BLaER1 treated with 17β-estradiol and CSF1 and Interleukin-3, amounts not matched to agents 10 nM and 100 nM (cell line): Measurements from ENCODE around the gene SAMD4A.

ENCODE experiments used
- H3K27ac ChIP-seq, 11 experiments: shearing (Covaris generic); formaldehyde crosslinking; 2 replicates each; pipeline ENCODE4 v1.8.1; 2022
- H3K27me3 ChIP-seq, 11 experiments: shearing (Covaris generic); formaldehyde crosslinking; 2 replicates each; pipeline ENCODE4 v1.8.1; 2022
- H3K36me3 ChIP-seq, 11 experiments: shearing (Covaris generic); formaldehyde crosslinking; 2 replicates each; pipeline ENCODE4 v1.8.1; 2022
- H3K4me1 ChIP-seq, 10 experiments: shearing (Covaris generic); formaldehyde crosslinking; 2 replicates each; pipeline ENCODE4 v1.8.1; 2022
- H3K4me2 ChIP-seq, 11 experiments: shearing (Covaris generic); formaldehyde crosslinking; 2 replicates each; pipeline ENCODE4 v1.8.1; 2022
- H3K4me3 ChIP-seq, 10 experiments: shearing (Covaris generic); formaldehyde crosslinking; 2 replicates each; pipeline ENCODE4 v1.8.1; 2022
- H3K9ac ChIP-seq, 11 experiments: shearing (Covaris generic); formaldehyde crosslinking; 2 replicates each; pipeline ENCODE4 v1.8.1; 2022
- H3K9me3 ChIP-seq, 11 experiments: shearing (Covaris generic); formaldehyde crosslinking; replicated peaks in 1 of 11; 2 replicates each; pipeline ENCODE4 v1.8.1; 2022
- H4K20me1 ChIP-seq, 11 experiments: shearing (Covaris generic); formaldehyde crosslinking; 2 replicates each; pipeline ENCODE4 v1.8.1; 2022
- Cebpa-rat ChIP-seq, 11 experiments: shearing (Covaris generic); IDR thresholded peaks; 2 replicates each; pipeline ENCODE4 v1.8.1; 2022

The SAMD4A gene

GRCh38 chr14:54762296-54762695, 195.4 kb downstream of the SAMD4A start:
- H3K27ac ChIP-seq, result peak overlapping the region in 1 of 11 experiments; percentile 28; a peak in 1 of 22 replicates
- no peaks in the 10 kb centered on the region for H3K27me3 ChIP-seq
- H3K36me3 ChIP-seq, result peaks cover 8 to 91% (median 76%) of the 10 kb centered on the region in 11 experiments; a peak in 18 of 22 replicates
- H3K9me3 ChIP-seq, result no peaks in the 10 kb centered on the region
- H3K9ac ChIP-seq, result no peak overlapping the region
- H3K4me1 ChIP-seq, result peaks cover 24 to 39% (median 29%) of the 10 kb centered on the region in 10 experiments
- no peak overlapping the region for H3K4me3 ChIP-seq
- H3K4me2 ChIP-seq, result peak overlapping the region in 10 of 11 experiments; percentile 36 to 68 (median 58); a peak in 20 of 22 replicates
- peaks cover 0 to 12% (median 0%) of the 10 kb centered on the region in 11 experiments; a peak in 3 of 22 replicates for H4K20me1 ChIP-seq
- TF ChIP-seq Cebpa-rat (IDR thresholded peaks at IDR 0.05), result no peak

- Histone ChIP-seq H3K9ac (no peak overlapping the region), H3K27ac (no peak overlapping the region), H3K4me1 (peaks cover 13 to 24% (median 16%) of the 10 kb centered on the region in 10 experiments), H3K36me3 (peaks cover 8 to 99% (median 85%) of the 10 kb centered on the region in 11 experiments; a peak in 18 of 22 replicates), H4K20me1 (0 out of 22 replicates have a peak, but pooled peaks cover 0 to 3% (median 0%) of the 10 kb centered on the region in 11 experiments), H3K27me3 (no peaks in the 10 kb centered on the region), H3K9me3 (no peaks in the 10 kb centered on the region), H3K4me2 (no peak overlapping the region; a peak in 1 of 22 replicates), H3K4me3 (no peak overlapping the region)
- TF ChIP-seq Cebpa-rat (IDR thresholded peaks at IDR 0.05), result no peak
Observed at GRCh38 chr14:54763761-54764160, 196.8 kb downstream of the SAMD4A start.

- Histone ChIP-seq H3K27me3 (no peaks in the 10 kb centered on the region), H3K9ac (no peak overlapping the region), H3K4me2 (no peak overlapping the region), H3K4me1 (peaks cover 12 to 40% (median 29%) of the 10 kb centered on the region in 10 experiments), H3K36me3 (peaks cover 2 to 98% (median 79%) of the 10 kb centered on the region in 11 experiments; a peak in 18 of 22 replicates), H3K9me3 (no peaks in the 10 kb centered on the region), H3K4me3 (no peak overlapping the region), H4K20me1 (0 out of 22 replicates have a peak, but pooled peaks cover 0 to under 1% (median 0%) of the 10 kb centered on the region in 11 experiments), H3K27ac (0 out of 22 replicates have a peak overlapping the region, but pooled peaks of 2 of the 11 experiments have one; percentile 4 to 10)
- no peak for TF ChIP-seq Cebpa-rat (IDR thresholded peaks at IDR 0.05)
Observed at GRCh38 chr14:54766276-54767138, 199.6 kb downstream of the SAMD4A start.

GRCh38 chr14:54767139-54767431, 200.2 kb downstream of the SAMD4A start:
- Histone ChIP-seq H3K9me3 (no peaks in the 10 kb centered on the region), H4K20me1 (no peaks in the 10 kb centered on the region), H3K9ac (no peak overlapping the region), H3K27ac (0 out of 22 replicates have a peak overlapping the region, but pooled peaks of 1 of the 11 experiments have one; percentile 4), H3K4me1 (peaks cover 12 to 40% (median 29%) of the 10 kb centered on the region in 10 experiments), H3K27me3 (no peaks in the 10 kb centered on the region), H3K36me3 (peaks cover 2 to 97% (median 76%) of the 10 kb centered on the region in 11 experiments; a peak in 18 of 22 replicates), H3K4me2 (no peak overlapping the region), H3K4me3 (no peak overlapping the region)
- no peak for TF ChIP-seq Cebpa-rat (IDR thresholded peaks at IDR 0.05)

- Histone ChIP-seq H3K27me3 (no peaks in the 10 kb centered on the region), H3K4me1 (peaks cover 12 to 40% (median 29%) of the 10 kb centered on the region in 10 experiments), H4K20me1 (no peaks in the 10 kb centered on the region), H3K27ac (no peak overlapping the region), H3K9me3 (no peaks in the 10 kb centered on the region), H3K36me3 (peaks cover 2 to 94% (median 74%) of the 10 kb centered on the region in 11 experiments; a peak in 18 of 22 replicates), H3K9ac (no peak overlapping the region), H3K4me2 (no peak overlapping the region), H3K4me3 (no peak overlapping the region)
- TF ChIP-seq Cebpa-rat (IDR thresholded peaks at IDR 0.05), result no peak
Observed at GRCh38 chr14:54767450-54767849, 200.5 kb downstream of the SAMD4A start.

GRCh38 chr14:54768501-54769129, 201.7 kb downstream of the SAMD4A start:
- H3K27me3 ChIP-seq, result no peaks in the 10 kb centered on the region
- no peak overlapping the region for H3K4me2 ChIP-seq
- no peak overlapping the region for H3K4me3 ChIP-seq
- peaks cover 2 to 83% (median 68%) of the 10 kb centered on the region in 11 experiments; a peak in 18 of 22 replicates for H3K36me3 ChIP-seq
- H3K9me3 ChIP-seq, result no peaks in the 10 kb centered on the region
- no peak overlapping the region for H3K9ac ChIP-seq
- H3K27ac ChIP-seq, result no peak overlapping the region
- peaks cover 0 to 4% (median 3%) of the 10 kb centered on the region in 11 experiments; a peak in 11 of 22 replicates for H4K20me1 ChIP-seq
- peaks cover 23 to 47% (median 37%) of the 10 kb centered on the region in 10 experiments for H3K4me1 ChIP-seq
- no peak for TF ChIP-seq Cebpa-rat (IDR thresholded peaks at IDR 0.05)

GRCh38 chr14:54769951-54770863, 203.3 kb downstream of the SAMD4A start:
- peaks cover 0 to 72% (median 52%) of the 10 kb centered on the region in 11 experiments; a peak in 18 of 22 replicates for H3K36me3 ChIP-seq
- no peak for TF ChIP-seq Cebpa-rat (IDR thresholded peaks at IDR 0.05)
- H3K4me2 ChIP-seq, result peak overlapping the region in 3 of 11 experiments; percentile 14 to 35 (median 33); a peak in 5 of 22 replicates
- no peaks in the 10 kb centered on the region for H3K9me3 ChIP-seq
- H3K27me3 ChIP-seq, result no peaks in the 10 kb centered on the region
- H3K27ac ChIP-seq, result no peak overlapping the region
- peaks cover 39 to 60% (median 53%) of the 10 kb centered on the region in 10 experiments for H3K4me1 ChIP-seq
- no peak overlapping the region for H3K9ac ChIP-seq
- H3K4me3 ChIP-seq, result no peak overlapping the region
- H4K20me1 ChIP-seq, result peaks cover 0 to 13% (median 7%) of the 10 kb centered on the region in 11 experiments; a peak in 11 of 22 replicates

- Histone ChIP-seq H3K4me1 (peaks cover 52 to 73% (median 66%) of the 10 kb centered on the region in 10 experiments), H3K9ac (0 out of 22 replicates have a peak overlapping the region, but pooled peaks of 1 of the 11 experiments have one; percentile 3), H4K20me1 (peaks cover 0 to 26% (median 7%) of the 10 kb centered on the region in 11 experiments; a peak in 11 of 22 replicates), H3K27me3 (no peaks in the 10 kb centered on the region), H3K4me2 (peak overlapping the region in 9 of 11 experiments; percentile 3 to 87 (median 79); a peak in 14 of 22 replicates), H3K4me3 (no peak overlapping the region), H3K36me3 (peaks cover 0 to 60% (median 40%) of the 10 kb centered on the region in 11 experiments; a peak in 18 of 22 replicates), H3K9me3 (no peaks in the 10 kb centered on the region), H3K27ac (no peak overlapping the region)
- TF ChIP-seq Cebpa-rat (IDR thresholded peaks at IDR 0.05), result no peak
Observed at GRCh38 chr14:54771411-54772027, 204.6 kb downstream of the SAMD4A start.
